Measurements from ENCODE around the gene SEPTIN10. TPM values are rescaled to one million over a fixed set of nuclear protein-coding genes. Genes with fewer than 3 reads are reported as not detected.

The SEPTIN10 gene
- total and polyA plus RNA-seq, 2 experiments from 2014 or later = 60.0 to 77.3 TPM

GRCh38 chr2:109521233-109522062 lies 92.3 kb downstream of the SEPTIN10 start:
- no peak for DNase-seq (ENCODE audit: low read depth in 1 of 2, low spot score in 1 of 2)
- TF ChIP-seq CTCF (IDR thresholded peaks at IDR 0.05; ENCODE audit: low read depth, low read length) = no peak
- H3K36me3 ChIP-seq = no peaks in the 10 kb centered on the region
- no peak overlapping the region for H3K27ac ChIP-seq
- no peaks in the 10 kb centered on the region for H3K27me3 ChIP-seq
- no peaks in the 10 kb centered on the region for H3K4me1 ChIP-seq (ENCODE audit: low read depth)
- no peak overlapping the region for H3K4me3 ChIP-seq
- H3K9me3 ChIP-seq (ENCODE audit: low read depth) = no peaks in the 10 kb centered on the region

GRCh38 chr2:109519513-109519912 lies 94.3 kb downstream of the SEPTIN10 start:
- Histone ChIP-seq H3K9me3 (ENCODE audit: low read depth) (no peaks in the 10 kb centered on the region), H3K27ac (no peak overlapping the region), H3K36me3 (no peaks in the 10 kb centered on the region), H3K4me1 (ENCODE audit: low read depth) (no peaks in the 10 kb centered on the region), H3K4me3 (no peak overlapping the region), H3K27me3 (no peaks in the 10 kb centered on the region)
- no peak for DNase-seq (ENCODE audit: low read depth in 1 of 2, low spot score in 1 of 2)
- TF ChIP-seq CTCF (IDR thresholded peaks at IDR 0.05; ENCODE audit: low read depth, low read length) = no peak

DNA sequence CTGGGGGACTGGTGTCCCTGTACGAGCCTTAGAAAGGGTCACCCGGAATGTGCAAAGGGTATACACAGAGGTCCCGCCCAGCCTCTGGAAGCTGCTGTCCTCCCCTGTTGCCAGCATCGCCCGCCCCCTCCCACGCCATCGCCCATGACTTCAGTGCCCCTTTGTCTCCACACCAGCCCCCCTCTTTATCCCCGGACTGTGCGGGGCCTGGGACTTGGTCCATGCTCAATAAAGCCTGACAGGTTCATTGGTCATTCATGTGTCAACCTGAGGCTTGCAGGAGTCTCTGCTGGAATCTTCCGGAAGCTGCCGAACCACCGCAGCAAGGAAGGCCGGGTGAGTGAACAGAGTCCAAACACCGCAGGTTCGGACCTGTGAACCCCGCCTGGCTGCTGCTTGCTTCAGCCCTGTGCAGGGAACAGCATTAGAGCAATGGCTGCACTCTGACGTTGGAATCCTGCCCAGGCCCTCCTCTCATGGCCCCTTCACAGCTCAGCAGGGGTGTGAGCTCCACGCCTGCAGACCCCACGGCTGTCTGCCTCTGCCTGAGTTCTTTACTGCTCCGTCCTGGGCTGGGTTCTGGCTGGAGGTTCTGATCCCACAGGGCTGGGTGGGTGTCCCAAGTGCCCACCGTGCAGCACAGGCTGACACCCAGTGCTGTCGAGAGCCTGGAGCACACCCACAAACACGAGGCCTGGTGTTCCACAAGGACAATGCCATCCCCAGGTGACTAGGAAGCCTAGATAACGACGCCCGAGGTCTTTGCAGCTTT lies 96.5 kb downstream of the SEPTIN10 start:
- Histone ChIP-seq H3K27ac (no peak overlapping the region), H3K36me3 (no peaks in the 10 kb centered on the region), H3K27me3 (no peaks in the 10 kb centered on the region), H3K9me3 (ENCODE audit: low read depth) (no peaks in the 10 kb centered on the region), H3K4me3 (no peak overlapping the region), H3K4me1 (ENCODE audit: low read depth) (no peaks in the 10 kb centered on the region)
- no peak for DNase-seq (ENCODE audit: low read depth in 1 of 2, low spot score in 1 of 2)
- no peak for TF ChIP-seq CTCF (IDR thresholded peaks at IDR 0.05; ENCODE audit: low read depth, low read length)

DNA sequence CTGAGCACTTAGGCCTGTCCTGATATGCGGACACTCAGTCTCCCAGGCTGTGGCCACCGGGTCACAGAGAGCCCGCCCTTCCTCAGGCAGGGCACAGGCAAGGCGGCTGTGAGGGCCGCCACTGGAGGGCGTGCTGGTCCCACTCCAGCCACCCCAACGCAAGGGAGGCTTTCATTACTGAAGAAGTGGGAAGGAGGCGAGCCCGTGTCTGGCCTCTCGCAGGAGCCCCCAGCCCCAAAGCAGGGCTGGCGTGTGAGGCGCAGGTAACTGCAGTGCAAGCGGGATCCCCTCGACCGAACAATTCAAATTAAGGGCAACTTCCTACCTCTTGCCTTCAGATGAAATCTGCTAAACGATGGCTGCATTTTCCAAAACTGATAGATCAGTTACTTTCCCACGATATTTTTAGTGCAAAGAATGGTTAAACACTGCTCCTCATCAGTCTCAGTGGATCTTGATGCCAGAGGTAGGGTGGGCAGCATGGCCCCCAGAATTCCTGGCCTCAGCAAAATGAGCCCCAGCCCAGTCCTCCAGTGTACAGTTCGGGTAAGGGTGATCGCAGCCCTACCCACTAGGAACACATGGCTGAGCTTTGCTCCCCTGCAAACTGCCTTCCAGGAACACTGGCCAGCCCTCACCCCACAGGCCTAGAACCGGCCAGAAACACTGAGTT lies 97.2 kb downstream of the SEPTIN10 start:
- Histone ChIP-seq H3K4me1 (ENCODE audit: low read depth) (no peaks in the 10 kb centered on the region), H3K4me3 (no peak overlapping the region), H3K27me3 (no peaks in the 10 kb centered on the region), H3K27ac (no peak overlapping the region), H3K36me3 (no peaks in the 10 kb centered on the region), H3K9me3 (ENCODE audit: low read depth) (no peaks in the 10 kb centered on the region)
- DNase-seq (ENCODE audit: low read depth in 1 of 2, low spot score in 1 of 2) = peak; percentile 60 to 87
- TF ChIP-seq CTCF (IDR thresholded peaks at IDR 0.05; ENCODE audit: low read depth, low read length) = peak; percentile 85

DNA sequence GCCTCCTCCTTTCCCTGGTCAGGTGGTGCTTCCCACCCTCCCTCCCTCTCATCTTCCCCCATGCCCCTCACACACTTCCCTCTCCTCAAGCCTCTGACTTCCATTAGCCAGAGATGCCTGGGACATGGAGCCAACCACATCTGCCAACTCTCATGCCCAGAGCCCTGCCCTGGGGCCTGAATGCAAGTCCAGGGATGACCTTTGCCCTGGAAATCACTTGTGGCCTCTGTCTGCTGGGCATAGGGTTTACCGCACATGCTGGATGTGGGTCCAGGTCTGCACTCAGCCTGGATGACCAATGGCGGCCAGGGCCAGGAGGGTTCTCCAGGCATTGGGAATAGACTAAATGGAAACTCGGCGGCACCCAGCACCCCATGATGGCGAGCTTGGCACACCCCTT lies 98.9 kb downstream of the SEPTIN10 start:
- H3K27ac ChIP-seq = no peak overlapping the region
- no peak for TF ChIP-seq CTCF (IDR thresholded peaks at IDR 0.05; ENCODE audit: low read depth, low read length)
- no peaks in the 10 kb centered on the region for H3K36me3 ChIP-seq

More for the DNA sequence above, 98.9 kb downstream of the SEPTIN10 start:
- H3K4me3 ChIP-seq = no peak overlapping the region
- no peaks in the 10 kb centered on the region for H3K9me3 ChIP-seq (ENCODE audit: low read depth)
- no peaks in the 10 kb centered on the region for H3K27me3 ChIP-seq
- H3K4me1 ChIP-seq (ENCODE audit: low read depth) = no peaks in the 10 kb centered on the region
- DNase-seq (ENCODE audit: low read depth in 1 of 2, low spot score in 1 of 2) = no peak

All from cardiac muscle cell (in vitro differentiated cells and primary cell).